CD4-positive, alpha-beta T cell treated with Interleukin-6 for 4 hours (primary cell): ENCODE measurements around the gene SLC47A2.

Experiments used
- DNase-seq: peaks from one replicate; pipeline ENCODE4 v3.0.0-alpha.2; 2020; ENCODE audit warnings: mixed read lengths

SLC47A2 gene

GRCh38 chr17:19664136-19664820, 52.1 kb downstream of the SLC47A2 start:
- DNase-seq: no peak

- no peak for DNase-seq
Measured at GRCh38 chr17:19663097-19663496, 53.3 kb downstream of the SLC47A2 start.

- no peak for DNase-seq
Measured at GRCh38 chr17:19661121-19661520, 55.3 kb downstream of the SLC47A2 start.

GRCh38 chr17:19660219-19660870, 56.0 kb downstream of the SLC47A2 start:
- no peak for DNase-seq

- DNase-seq: no peak
Measured at GRCh38 chr17:19659366-19660177, 56.8 kb downstream of the SLC47A2 start.

- no peak for DNase-seq
Measured at GRCh38 chr17:19656851-19657581, 59.4 kb downstream of the SLC47A2 start.

- DNase-seq: no peak
Measured at GRCh38 chr17:19656336-19656735, 60.0 kb downstream of the SLC47A2 start.

GRCh38 chr17:19654896-19655295, 61.5 kb downstream of the SLC47A2 start:
- DNase-seq: no peak

GRCh38 chr17:19654342-19654886, 62.0 kb downstream of the SLC47A2 start:
- DNase-seq: no peak

GRCh38 chr17:19652595-19652994, 63.8 kb downstream of the SLC47A2 start:
- no peak for DNase-seq

- DNase-seq: no peak
Measured at GRCh38 chr17:19651451-19652238, 64.7 kb downstream of the SLC47A2 start.

GRCh38 chr17:19650826-19651225, 65.6 kb downstream of the SLC47A2 start:
- DNase-seq: no peak

- DNase-seq: no peak
Measured at GRCh38 chr17:19649274-19649541, 67.2 kb downstream of the SLC47A2 start.

- DNase-seq: peak; percentile 95
Measured at GRCh38 chr17:19648475-19649273, 67.7 kb downstream of the SLC47A2 start, which contains the start of gene ALDH3A2. ALDH3A2 (plus strand) TSS chr17:19648751; CDS start chr17:19648972, 221 bp downstream.

GRCh38 chr17:19647697-19648474, 68.5 kb downstream of the SLC47A2 start:
- peak; percentile 45 for DNase-seq

- DNase-seq: no peak
Measured at GRCh38 chr17:19646788-19647696, 69.3 kb downstream of the SLC47A2 start.

- DNase-seq: peak; percentile 55
Measured at GRCh38 chr17:19645734-19646201, 70.6 kb downstream of the SLC47A2 start.

- DNase-seq: no peak
Measured at GRCh38 chr17:19644493-19645210, 71.7 kb downstream of the SLC47A2 start.
